ENCODE results near the gene CNOT6L. TPM values are rescaled to one million over a fixed set of nuclear protein-coding genes. Genes with fewer than 3 reads are reported as not detected.

The CNOT6L gene
- total and polyA plus RNA-seq, 7 experiments from 2014 or later = 50.5 to 212 (median 142) TPM

DNA sequence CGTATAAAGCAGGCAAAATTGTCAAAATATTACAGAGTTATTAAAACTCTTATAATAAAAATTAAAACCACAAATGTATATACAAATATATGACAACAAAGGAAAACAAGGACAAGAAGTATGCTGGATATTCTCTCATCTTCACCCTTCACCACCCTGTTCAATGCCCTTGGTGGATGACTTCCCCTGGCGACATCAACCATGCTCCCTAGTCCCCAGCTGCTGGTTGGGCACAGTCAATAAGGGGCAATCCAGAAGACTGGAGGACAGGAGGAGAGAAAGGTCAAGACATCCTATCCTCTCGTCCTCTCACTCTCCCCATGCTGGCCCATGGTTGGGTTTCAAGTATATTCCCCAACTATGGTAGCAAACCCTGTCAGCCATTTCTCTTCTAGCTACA is 142.3 kb downstream of the CNOT6L start:
- CTCF ChIA-PET = no interaction called here

DNA sequence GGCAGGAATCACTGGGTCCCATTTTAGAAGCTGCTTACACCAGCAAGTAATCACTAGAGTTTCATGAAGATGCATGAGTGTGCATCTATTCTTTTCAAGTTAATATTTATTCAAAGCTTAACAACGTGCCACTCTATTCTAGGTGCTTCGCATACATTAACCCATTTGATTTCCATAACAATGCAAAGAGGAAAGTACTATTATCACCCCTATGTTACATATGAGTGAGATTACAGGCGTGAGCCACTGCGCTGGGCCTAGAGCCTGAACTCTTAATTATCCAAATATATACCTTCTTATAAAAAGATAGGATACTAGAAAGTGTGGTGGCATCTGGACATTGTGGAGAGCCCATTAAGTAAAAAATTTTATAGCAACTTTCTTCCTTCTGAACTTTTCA is 148.1 kb downstream of the CNOT6L start:
- ATAC-seq = no peak

More for the DNA sequence above, 142.3 kb downstream of the CNOT6L start:
- Mint-ChIP-seq H3K27me3 (peaks cover 0 to 26% (median 4%) of the 10 kb centered on the region in 5 donors), H3K4me3 (no peak overlapping the region), H3K27ac (no peak overlapping the region), H3K4me1 (peaks cover 0 to 2% (median 0%) of the 10 kb centered on the region in 7 donors), H3K36me3 (peaks cover 0 to 4% (median 0%) of the 10 kb centered on the region in 5 donors), H3K9me3 (peaks cover 0 to 6% (median 0%) of the 10 kb centered on the region in 11 donors)
- no peaks in the 10 kb centered on the region for H3K9me3 ChIP-seq (ENCODE audit: control insufficient read depth in 2 of 3, low read length in 3 of 3)
- H3K27ac ChIP-seq (ENCODE audit: low read depth, low read length) = no peak overlapping the region
- no peaks in the 10 kb centered on the region for H3K4me1 ChIP-seq (ENCODE audit: control insufficient read depth in 2 of 2, insufficient read depth in 2 of 2, low read length in 2 of 2)
- intact Hi-C loops (cut with micrococcal nuclease) = no loop called here
- POLR2A ChIA-PET = interaction anchor here (0.6 kb wide), 1 partner anchor 181 kb away, joined by 3 read pairs; no protein-coding TSS in a partner anchor
- ATAC-seq (no peak), DNase-seq (no peak)
- no peaks in the 10 kb centered on the region for H3K36me3 ChIP-seq (ENCODE audit: control insufficient read depth in 2 of 3, insufficient read depth in 3 of 3, low read length in 3 of 3)
- no peaks in the 10 kb centered on the region for H3K27me3 ChIP-seq (ENCODE audit: control insufficient read depth in 2 of 2, insufficient read depth in 2 of 2, low read length in 2 of 2)
- no peak overlapping the region for H3K4me3 ChIP-seq (ENCODE audit: low read length)

DNA sequence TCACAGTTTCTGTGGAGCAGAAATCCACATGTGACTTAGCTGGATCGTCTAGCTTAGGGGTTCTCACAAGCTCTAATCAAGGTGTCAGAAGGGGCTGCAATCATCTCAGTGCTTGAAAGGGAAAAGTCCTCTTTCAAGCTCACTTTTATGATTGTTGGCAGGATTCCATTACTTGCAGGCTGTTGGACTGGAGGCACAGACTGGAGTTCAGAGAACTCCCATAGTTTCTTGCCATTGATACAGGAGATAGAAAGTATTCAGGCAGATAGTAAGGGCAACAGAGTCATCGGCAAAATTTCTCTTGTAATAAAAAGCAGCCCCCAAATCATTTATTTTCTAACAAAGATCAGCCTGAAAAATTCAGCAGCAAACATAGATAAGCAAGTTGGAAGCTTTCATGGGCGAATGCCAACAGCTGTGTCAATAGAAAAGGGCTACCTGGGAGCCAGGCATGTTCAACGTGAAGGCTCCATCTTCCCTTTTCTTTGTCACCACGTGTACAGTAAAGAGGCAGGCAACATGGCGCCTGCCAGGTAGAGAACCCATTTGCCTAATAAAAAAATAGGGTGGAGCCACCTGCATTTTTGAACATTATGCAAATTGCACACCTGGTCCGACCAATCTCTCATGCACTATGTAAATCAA is 149.1 kb downstream of the CNOT6L start:
- ChIA-PET CTCF (no interaction called here), POLR2A (no interaction called here)
- no peak for ATAC-seq
- no peak overlapping the region for H3K4me3 ChIP-seq (ENCODE audit: low read length)
- peaks cover 0 to 4% (median 0%) of the 10 kb centered on the region in 5 donors for H3K36me3 Mint-ChIP-seq
- H3K27me3 ChIP-seq (ENCODE audit: control insufficient read depth in 2 of 2, insufficient read depth in 2 of 2, low read length in 2 of 2) = no peaks in the 10 kb centered on the region
- no peaks in the 10 kb centered on the region for H3K9me3 ChIP-seq (ENCODE audit: control insufficient read depth in 2 of 3, low read length in 3 of 3)
- intact Hi-C loops (cut with micrococcal nuclease) = no loop called here
- no peaks in the 10 kb centered on the region for H3K36me3 ChIP-seq (ENCODE audit: control insufficient read depth in 2 of 3, insufficient read depth in 3 of 3, low read length in 3 of 3)
- H3K27ac ChIP-seq (ENCODE audit: low read depth, low read length) = no peak overlapping the region
- peaks cover 0 to 5% (median 0%) of the 10 kb centered on the region in 11 donors for H3K9me3 Mint-ChIP-seq
- H3K4me3 Mint-ChIP-seq = no peak overlapping the region
- no peak for DNase-seq
- H3K4me1 Mint-ChIP-seq = no peaks in the 10 kb centered on the region
- no peaks in the 10 kb centered on the region for H3K4me1 ChIP-seq (ENCODE audit: control insufficient read depth in 2 of 2, insufficient read depth in 2 of 2, low read length in 2 of 2)
- H3K27me3 Mint-ChIP-seq = peaks cover 0 to 5% (median 2%) of the 10 kb centered on the region in 5 donors
- no peak overlapping the region for H3K27ac Mint-ChIP-seq

More for the DNA sequence above, 148.1 kb downstream of the CNOT6L start:
- H3K4me1 ChIP-seq (ENCODE audit: control insufficient read depth in 2 of 2, insufficient read depth in 2 of 2, low read length in 2 of 2) = no peaks in the 10 kb centered on the region
- H3K27ac ChIP-seq (ENCODE audit: low read depth, low read length) = no peak overlapping the region
- Mint-ChIP-seq H3K27me3 (peaks cover 0 to 6% (median 3%) of the 10 kb centered on the region in 5 donors), H3K4me1 (no peaks in the 10 kb centered on the region), H3K4me3 (no peak overlapping the region), H3K36me3 (peaks cover 0 to 4% (median 0%) of the 10 kb centered on the region in 5 donors), H3K27ac (no peak overlapping the region), H3K9me3 (peaks cover 0 to 5% (median 0%) of the 10 kb centered on the region in 11 donors)
- intact Hi-C loops (cut with micrococcal nuclease) = no loop called here
- H3K9me3 ChIP-seq (ENCODE audit: control insufficient read depth in 2 of 3, low read length in 3 of 3) = no peaks in the 10 kb centered on the region
- CTCF ChIA-PET = no interaction called here
- no peaks in the 10 kb centered on the region for H3K27me3 ChIP-seq (ENCODE audit: control insufficient read depth in 2 of 2, insufficient read depth in 2 of 2, low read length in 2 of 2)
- H3K4me3 ChIP-seq (ENCODE audit: low read length) = no peak overlapping the region
- no peak for DNase-seq
- POLR2A ChIA-PET = no interaction called here
- no peaks in the 10 kb centered on the region for H3K36me3 ChIP-seq (ENCODE audit: control insufficient read depth in 2 of 3, insufficient read depth in 3 of 3, low read length in 3 of 3)

DNA sequence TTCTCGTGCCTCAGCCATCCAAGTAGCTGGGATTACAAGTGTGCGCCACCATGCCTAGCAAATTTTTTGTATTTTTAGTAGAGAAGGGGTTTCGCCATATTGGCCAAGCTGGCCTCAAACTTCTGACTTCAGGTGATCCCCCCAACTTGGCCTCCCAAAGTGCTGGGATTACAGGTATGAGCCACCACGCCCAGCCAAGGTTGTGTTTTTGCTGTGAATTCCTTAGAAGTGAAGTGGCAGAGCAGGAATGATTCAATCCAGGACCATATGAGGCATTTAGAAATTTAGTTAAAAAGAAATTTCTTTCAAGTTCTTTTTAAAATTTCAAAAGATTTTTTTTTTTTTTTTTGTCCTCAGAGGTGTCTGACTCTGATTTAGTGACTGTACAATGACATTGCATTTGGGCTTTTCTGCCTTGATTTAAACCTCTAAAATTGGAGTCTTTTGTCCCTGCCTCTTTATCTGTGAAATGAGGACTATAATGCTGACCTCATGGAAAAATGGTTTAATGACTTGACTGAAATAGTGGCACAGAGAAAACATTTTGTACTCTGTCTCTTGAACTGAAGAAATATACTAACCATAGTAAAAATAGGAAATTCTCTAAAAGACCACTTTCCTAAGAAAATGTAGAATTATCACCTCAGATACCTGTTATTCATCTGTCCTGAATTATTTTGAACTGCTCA is 153.6 kb downstream of the CNOT6L start:
- Mint-ChIP-seq H3K27ac (no peak overlapping the region), H3K9me3 (peaks cover 0 to 2% (median 0%) of the 10 kb centered on the region in 11 donors), H3K27me3 (peaks cover 0 to 5% (median 0%) of the 10 kb centered on the region in 5 donors), H3K4me1 (no peaks in the 10 kb centered on the region), H3K4me3 (no peak overlapping the region), H3K36me3 (no peaks in the 10 kb centered on the region)
- ATAC-seq (no peak), DNase-seq (no peak)
- Histone ChIP-seq H3K27ac (ENCODE audit: low read depth, low read length) (no peak overlapping the region), H3K27me3 (ENCODE audit: control insufficient read depth in 2 of 2, insufficient read depth in 2 of 2, low read length in 2 of 2) (no peaks in the 10 kb centered on the region), H3K36me3 (ENCODE audit: control insufficient read depth in 2 of 3, insufficient read depth in 3 of 3, low read length in 3 of 3) (no peaks in the 10 kb centered on the region), H3K4me3 (ENCODE audit: low read length) (no peak overlapping the region), H3K4me1 (ENCODE audit: control insufficient read depth in 2 of 2, insufficient read depth in 2 of 2, low read length in 2 of 2) (no peaks in the 10 kb centered on the region), H3K9me3 (ENCODE audit: control insufficient read depth in 2 of 3, low read length in 3 of 3) (no peaks in the 10 kb centered on the region)
- CTCF ChIA-PET = no interaction called here
- POLR2A ChIA-PET = no interaction called here
- intact Hi-C loops (cut with micrococcal nuclease) = no loop called here

Other genes with a start within 250 kb of the CNOT6L start
- gene CXCL13, start 213.5 kb downstream of the CNOT6L start, total RNA-seq = under 1 TPM in 1 of 5 experiments, not detected in 4; 0.56 TPM
- gene CXCL13, start 213.5 kb downstream of the CNOT6L start, polyA plus RNA-seq = not detected
- 10 to 100 TPM; 13.0 to 37.9 (median 17.8) TPM for gene MRPL1, start 43.5 kb upstream of the CNOT6L start, total RNA-seq
- 10 to 100 TPM; 29.1 to 36.2 TPM for gene MRPL1, start 43.5 kb upstream of the CNOT6L start, polyA plus RNA-seq
- under 1 TPM in 1 of 5 experiments, not detected in 4; 0.02 TPM for gene FRAS1, start 238.0 kb upstream of the CNOT6L start, total RNA-seq
- not detected for gene FRAS1, start 238.0 kb upstream of the CNOT6L start, polyA plus RNA-seq

Data from naive thymus-derived CD4-positive, alpha-beta T cell (primary cell).